Inferior parietal cortex (tissue), 1 donor: Measurements from ENCODE around the gene KRTAP20-3.

ENCODE experiments used
- DNase-seq: peaks from one replicate; pipeline ENCODE4 v3.0.0-alpha.2; 2016; ENCODE audit errors: extremely low spot score

Gene KRTAP20-3

GRCh38 chr21:30642564-30642963 lies at the start of gene KRTAP20-3:
Gene KRTAP20-3 (plus strand): TSS chr21:30642864.
- DNase-seq: no peak

- no peak for DNase-seq
Measured at GRCh38 chr21:30598802-30599201, 43.9 kb upstream of the KRTAP20-3 start, which contains the start of gene KRTAP6-2. Gene KRTAP6-2 (minus strand): TSS chr21:30598902. CDS start chr21:30598874, 28 bp downstream.

GRCh38 chr21:30600787-30601186 lies 41.9 kb upstream of the KRTAP20-3 start, which contains the start of gene KRTAP22-1:
Gene KRTAP22-1 (plus strand): TSS chr21:30601087.
- no peak for DNase-seq

- DNase-seq: no peak
Measured at GRCh38 chr21:30605968-30606367, 36.7 kb upstream of the KRTAP20-3 start.

- no peak for DNase-seq
Measured at GRCh38 chr21:30612132-30612531, 30.5 kb upstream of the KRTAP20-3 start.

- no peak for DNase-seq
Measured at GRCh38 chr21:30613836-30614235, 28.8 kb upstream of the KRTAP20-3 start, which contains the start of gene KRTAP6-1. Gene KRTAP6-1 (minus strand): TSS chr21:30613930. CDS start chr21:30613904, 26 bp downstream.

- no peak for DNase-seq
Measured at GRCh38 chr21:30615199-30615598, 27.5 kb upstream of the KRTAP20-3 start.

GRCh38 chr21:30616125-30616524 lies 26.5 kb upstream of the KRTAP20-3 start, which contains the start of gene KRTAP20-1:
Gene KRTAP20-1 (plus strand): TSS chr21:30616425. CDS start chr21:30616455, 30 bp downstream.
- no peak for DNase-seq

- no peak for DNase-seq
Measured at GRCh38 chr21:30620080-30620479, 22.6 kb upstream of the KRTAP20-3 start.

GRCh38 chr21:30620522-30620921 lies 22.1 kb upstream of the KRTAP20-3 start, which contains the start of gene KRTAP20-4:
Gene KRTAP20-4 (plus strand): TSS chr21:30620627.
- no peak for DNase-seq

GRCh38 chr21:30623362-30623761 lies 19.3 kb upstream of the KRTAP20-3 start:
- no peak for DNase-seq

GRCh38 chr21:30625449-30626165 lies 17.1 kb upstream of the KRTAP20-3 start:
- no peak for DNase-seq

- no peak for DNase-seq
Measured at GRCh38 chr21:30628109-30628508, 14.6 kb upstream of the KRTAP20-3 start.

- DNase-seq: no peak
Measured at GRCh38 chr21:30629200-30629599, 13.5 kb upstream of the KRTAP20-3 start.

- no peak for DNase-seq
Measured at GRCh38 chr21:30634906-30635305, 7.8 kb upstream of the KRTAP20-3 start, which contains the start of gene KRTAP20-2. Gene KRTAP20-2 (plus strand): TSS chr21:30635206. CDS start chr21:30635264, 58 bp downstream.

- DNase-seq: no peak
Measured at GRCh38 chr21:30638686-30639085, 4.0 kb upstream of the KRTAP20-3 start.

- no peak for DNase-seq
Measured at GRCh38 chr21:30646904-30647414, 4.3 kb downstream of the KRTAP20-3 start.

- no peak for DNase-seq
Measured at GRCh38 chr21:30652891-30653290, 10.2 kb downstream of the KRTAP20-3 start.

- no peak for DNase-seq
Measured at GRCh38 chr21:30668776-30669175, 26.1 kb downstream of the KRTAP20-3 start.

GRCh38 chr21:30672985-30673650 lies 30.5 kb downstream of the KRTAP20-3 start:
- no peak for DNase-seq

GRCh38 chr21:30674312-30674711 lies 31.6 kb downstream of the KRTAP20-3 start:
- no peak for DNase-seq

- DNase-seq: no peak
Measured at GRCh38 chr21:30676737-30677136, 34.1 kb downstream of the KRTAP20-3 start.
